Activated naive CD4-positive, alpha-beta T cell treated with anti-CD3 and anti-CD28 coated beads, Interleukin-2, amount 50 U/mL, for 72 hours (primary cell): ENCODE data around the gene FBXO33. TPM values are rescaled to one million over a fixed set of nuclear protein-coding genes. Genes with fewer than 3 reads are reported as not detected.
A peak's percentile ranks its signal among the peaks of the same experiment; 100 is the strongest.

Experiments used
- ATAC-seq, 2 donors: fragments of 150-1000 bp; cut with Tn5 transposase; 2 replicates each; pipeline ENCODE4 v1.10.0; 2021; ENCODE audit warnings: mild to moderate bottlenecking in 2 of 2, moderate library complexity in 2 of 2
- DNase-seq, 2 donors: peaks; one replicate each; pipeline ENCODE4 v3.0.0; 2021 to 2022; ENCODE audit warnings: low spot score in 2 of 2
- H3K27ac Mint-ChIP-seq, 2 donors: one replicate each; pipeline ENCODE4 v1.8.0; 2022; ENCODE audit warnings: mild to moderate bottlenecking in 2 of 2, mixed read lengths in 2 of 2
- H3K36me3 Mint-ChIP-seq, 2 donors: one replicate each; pipeline ENCODE4 v1.8.0; 2022; ENCODE audit warnings: mixed read lengths in 2 of 2
- H3K9me3 Mint-ChIP-seq, 2 donors: one replicate each; pipeline ENCODE4 v1.8.0; 2022; ENCODE audit warnings: mixed read lengths in 2 of 2
- total RNA-seq, 2 donors: library from RNA; stranded (reverse); gene quantifications; one replicate each; pipeline ENCODE4 v1.2.3, GENCODE V29; 2022

The FBXO33 gene
- total RNA-seq, 2 donors from 2014 or later = 15.6 to 25.9 TPM

DNA sequence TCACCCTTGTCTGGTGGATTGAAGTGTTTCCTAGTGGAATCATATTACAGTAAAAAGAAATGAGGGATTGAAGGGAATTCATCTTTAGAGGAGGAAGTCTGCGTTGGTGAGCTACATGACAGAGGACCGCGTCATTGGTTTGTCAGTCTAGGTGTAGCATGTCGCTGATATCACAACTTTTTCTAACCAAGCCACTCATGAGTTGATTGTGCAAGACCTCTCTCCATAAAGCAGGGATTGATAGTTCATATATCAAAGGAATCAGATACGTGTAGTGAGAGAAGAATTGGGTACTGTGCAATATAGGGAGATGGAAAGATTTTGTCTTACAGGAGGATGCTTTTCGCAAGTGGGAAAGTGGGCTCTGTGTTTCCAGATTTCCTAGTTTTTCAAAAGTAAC lies 3.0 kb upstream of the FBXO33 start:
- Mint-ChIP-seq H3K9me3 (no peaks in the 10 kb centered on the region), H3K27ac (no peak overlapping the region), H3K36me3 (peaks cover 7 to 10% of the 10 kb centered on the region in 2 donors)
- DNase-seq (no peak), ATAC-seq (no peak)

- Mint-ChIP-seq H3K9me3 (no peaks in the 10 kb centered on the region), H3K27ac (no peak overlapping the region)
Measured at GRCh38 chr14:39434401-39434800, 2.2 kb upstream of the FBXO33 start.

GRCh38 chr14:39433452-39433813 lies 1.2 kb upstream of the FBXO33 start:
- DNase-seq (no peak), ATAC-seq (no peak)
- H3K27ac Mint-ChIP-seq = peak overlapping the region; percentile 92 to 98
- peaks cover 7 to 10% of the 10 kb centered on the region in 2 donors for H3K36me3 Mint-ChIP-seq
- no peaks in the 10 kb centered on the region for H3K9me3 Mint-ChIP-seq

More at GRCh38 chr14:39434401-39434800, 2.2 kb upstream of the FBXO33 start:
- no peak for ATAC-seq
- H3K36me3 Mint-ChIP-seq = peaks cover 7 to 10% of the 10 kb centered on the region in 2 donors
- no peak for DNase-seq

DNA sequence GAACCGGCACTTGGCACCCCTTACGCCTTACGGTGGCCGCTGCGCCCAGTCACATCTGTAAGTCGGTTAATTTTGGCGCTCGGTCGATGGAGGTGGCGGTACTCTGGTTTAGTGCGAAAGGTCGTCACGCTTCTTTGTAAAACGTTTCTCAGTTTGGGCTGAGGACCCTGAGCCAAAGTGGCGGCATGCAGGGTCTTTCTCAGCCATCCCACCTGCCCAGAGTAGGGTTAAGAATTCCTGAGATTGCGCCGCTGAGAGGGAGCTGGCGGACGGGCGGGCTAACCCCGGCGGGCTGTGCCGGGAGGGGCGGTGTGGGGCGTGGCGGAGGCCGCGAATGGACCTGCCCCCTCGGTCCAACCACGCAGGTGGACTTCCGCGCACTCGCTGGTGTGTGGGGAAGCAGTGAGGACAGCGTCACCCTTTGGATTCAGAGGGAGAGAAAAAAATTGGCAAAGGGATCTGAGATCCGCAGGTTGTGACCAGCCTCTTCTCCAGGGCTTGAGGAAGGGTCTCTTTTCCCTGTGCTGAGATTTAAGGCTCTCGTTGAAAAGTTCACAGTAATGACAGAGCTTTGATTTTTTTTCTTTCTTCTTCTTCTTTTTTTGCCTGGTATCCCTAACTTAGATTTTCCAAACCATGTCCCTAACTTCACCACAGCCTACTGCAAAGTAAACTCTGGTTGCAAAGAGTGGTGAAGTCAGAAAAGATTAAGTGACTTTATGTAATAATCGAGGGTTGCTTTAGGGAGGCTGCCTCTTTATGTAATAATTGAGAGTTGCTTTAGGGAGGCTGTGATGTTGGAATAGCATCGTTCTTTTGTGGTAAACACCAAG lies 602 bp upstream of the FBXO33 start:
- H3K36me3 Mint-ChIP-seq = peaks cover 7 to 10% of the 10 kb centered on the region in 2 donors
- no peaks in the 10 kb centered on the region for H3K9me3 Mint-ChIP-seq

GRCh38 chr14:39431416-39432178 lies 636 bp downstream of the FBXO33 start:
- peaks cover 7 to 10% of the 10 kb centered on the region in 2 donors for H3K36me3 Mint-ChIP-seq
- DNase-seq (peak; percentile 48 to 73), ATAC-seq (peak; percentile 11 to 21)
- peak overlapping the region; percentile 98 to 100 for H3K27ac Mint-ChIP-seq
- H3K9me3 Mint-ChIP-seq = no peaks in the 10 kb centered on the region

More for the DNA sequence above, 602 bp upstream of the FBXO33 start:
- H3K27ac Mint-ChIP-seq = peak overlapping the region; percentile 92 to 98
- ATAC-seq (peak; percentile 68 to 72), DNase-seq (peak; percentile 76 to 86)

GRCh38 chr14:39430762-39431415 lies 1.3 kb downstream of the FBXO33 start:
- no peak for DNase-seq
- peak overlapping the region; percentile 97 to 98 for H3K27ac Mint-ChIP-seq
- H3K9me3 Mint-ChIP-seq = no peaks in the 10 kb centered on the region
- no peak for ATAC-seq
- H3K36me3 Mint-ChIP-seq = peaks cover 7 to 10% of the 10 kb centered on the region in 2 donors

GRCh38 chr14:39428118-39428517 lies 4.1 kb downstream of the FBXO33 start:
- H3K36me3 Mint-ChIP-seq = peaks cover 7 to 10% of the 10 kb centered on the region in 2 donors
- ATAC-seq (no peak), DNase-seq (no peak)
- no peaks in the 10 kb centered on the region for H3K9me3 Mint-ChIP-seq
- H3K27ac Mint-ChIP-seq = no peak overlapping the region

- ATAC-seq (no peak), DNase-seq (no peak)
- peak overlapping the region; percentile 0 to 2 for H3K27ac Mint-ChIP-seq
- peaks cover 8 to 9% of the 10 kb centered on the region in 2 donors for H3K36me3 Mint-ChIP-seq
- no peaks in the 10 kb centered on the region for H3K9me3 Mint-ChIP-seq
Measured at GRCh38 chr14:39426605-39427004, 5.6 kb downstream of the FBXO33 start.

- ATAC-seq (no peak), DNase-seq (no peak)
- no peaks in the 10 kb centered on the region for H3K9me3 Mint-ChIP-seq
- H3K27ac Mint-ChIP-seq = no peak overlapping the region
- H3K36me3 Mint-ChIP-seq = peaks cover 7 to 9% of the 10 kb centered on the region in 2 donors
Measured at GRCh38 chr14:39425947-39426346, 6.3 kb downstream of the FBXO33 start.

- Mint-ChIP-seq H3K27ac (no peak overlapping the region), H3K36me3 (peaks cover 10 to 19% of the 10 kb centered on the region in 2 donors), H3K9me3 (no peaks in the 10 kb centered on the region)
- DNase-seq = no peak
- no peak for ATAC-seq
Measured at GRCh38 chr14:39423793-39424192, 8.4 kb downstream of the FBXO33 start.

DNA sequence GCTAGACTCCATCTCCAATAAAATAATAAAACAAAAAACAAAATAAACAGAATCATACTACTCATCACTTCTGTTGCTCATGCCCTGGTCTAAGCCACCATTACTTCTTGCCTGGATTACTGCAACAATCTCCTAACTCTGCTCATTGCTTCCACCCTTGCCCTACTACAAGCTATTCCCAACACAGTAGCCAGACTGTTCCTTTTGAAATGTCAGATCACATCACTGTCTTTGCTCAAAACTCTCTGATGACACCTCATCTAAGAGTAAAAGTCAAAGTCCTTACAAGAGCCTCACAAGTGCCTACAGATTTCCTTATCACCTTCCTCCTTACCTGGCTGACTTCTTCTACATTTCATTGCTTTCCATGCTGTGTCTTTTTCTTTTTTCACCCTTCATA lies 10.0 kb downstream of the FBXO33 start:
- Mint-ChIP-seq H3K36me3 (peaks cover 11 to 21% of the 10 kb centered on the region in 2 donors), H3K27ac (no peak overlapping the region), H3K9me3 (peaks cover under 1% of the 10 kb centered on the region in 2 donors)
- DNase-seq (no peak), ATAC-seq (no peak)

DNA sequence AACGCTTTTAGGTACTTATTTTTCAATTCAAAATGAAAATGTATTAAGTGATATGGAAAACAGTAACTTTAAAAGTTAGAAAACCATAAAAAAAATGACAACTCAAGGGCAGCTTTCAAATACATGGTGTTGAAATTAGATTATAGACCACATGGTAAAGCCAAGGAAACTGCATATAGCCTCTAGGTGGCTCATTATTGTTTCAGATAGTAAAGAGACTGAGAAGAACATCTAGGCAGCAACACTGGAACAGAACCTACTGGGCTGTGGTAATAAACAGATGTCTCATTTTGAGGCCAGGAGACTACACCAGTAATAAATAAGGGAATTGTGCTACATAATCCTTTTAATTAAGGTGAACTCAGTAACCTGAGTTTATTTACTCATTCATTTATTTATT lies 13.0 kb downstream of the FBXO33 start:
- Mint-ChIP-seq H3K27ac (no peak overlapping the region), H3K36me3 (peaks cover 31 to 43% of the 10 kb centered on the region in 2 donors), H3K9me3 (peaks cover 20 to 21% of the 10 kb centered on the region in 2 donors)
- no peak for DNase-seq
- no peak for ATAC-seq

DNA sequence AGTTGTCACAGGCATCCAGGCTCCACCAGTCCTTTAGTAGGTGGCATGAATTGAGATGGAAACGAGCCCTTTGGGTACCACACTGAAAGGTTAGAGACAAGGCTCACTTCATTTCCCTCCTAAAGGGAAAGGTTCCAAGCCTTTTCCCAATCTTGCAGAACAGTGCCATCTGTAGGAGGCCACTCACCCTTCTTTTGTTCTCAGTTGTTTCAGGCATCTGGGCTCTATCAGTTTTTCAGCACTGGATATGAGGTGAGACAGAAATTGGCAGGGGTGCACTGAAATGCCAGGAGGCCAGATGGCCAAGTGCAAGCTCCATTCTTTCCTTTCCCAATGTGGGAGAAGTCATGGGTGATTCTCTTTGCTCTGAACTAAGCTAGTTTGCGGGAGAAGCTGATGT lies 15.2 kb downstream of the FBXO33 start:
- no peak for DNase-seq
- ATAC-seq = no peak
- peaks cover 28 to 34% of the 10 kb centered on the region in 2 donors for H3K9me3 Mint-ChIP-seq
- no peak overlapping the region for H3K27ac Mint-ChIP-seq
- H3K36me3 Mint-ChIP-seq = peaks cover 48 to 64% of the 10 kb centered on the region in 2 donors

GRCh38 chr14:39416072-39416471 lies 16.2 kb downstream of the FBXO33 start:
- H3K9me3 Mint-ChIP-seq = peaks cover 28 to 34% of the 10 kb centered on the region in 2 donors
- ATAC-seq (no peak), DNase-seq (no peak)
- H3K36me3 Mint-ChIP-seq = peaks cover 47 to 64% of the 10 kb centered on the region in 2 donors
- H3K27ac Mint-ChIP-seq = no peak overlapping the region

GRCh38 chr14:39406560-39406959 lies 25.7 kb downstream of the FBXO33 start:
- H3K9me3 Mint-ChIP-seq = peaks cover 8 to 17% of the 10 kb centered on the region in 2 donors
- ATAC-seq (no peak), DNase-seq (no peak)
- no peak overlapping the region for H3K27ac Mint-ChIP-seq
- peaks cover 4 to 28% of the 10 kb centered on the region in 2 donors for H3K36me3 Mint-ChIP-seq

DNA sequence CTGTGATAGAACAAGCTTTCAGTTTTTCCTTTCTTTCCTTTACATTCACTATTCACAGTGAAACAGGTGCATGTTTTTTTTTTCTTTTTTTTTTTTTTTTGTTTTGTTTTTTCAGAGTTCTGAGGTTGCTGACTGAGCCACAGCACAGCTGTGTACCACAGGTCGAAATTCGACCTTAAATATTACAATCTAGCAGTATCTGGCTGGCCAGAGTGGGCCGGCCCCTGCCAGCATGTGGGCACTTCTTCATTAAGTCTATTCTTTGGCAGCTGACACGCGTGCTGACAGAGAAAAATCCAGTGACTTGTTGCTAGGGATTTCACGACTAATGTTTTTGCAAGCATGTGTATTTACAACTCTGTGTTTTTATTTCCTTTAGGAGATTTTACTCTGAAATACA lies 33.9 kb downstream of the FBXO33 start:
- no peak for DNase-seq
- Mint-ChIP-seq H3K9me3 (no peaks in the 10 kb centered on the region), H3K27ac (no peak overlapping the region), H3K36me3 (peaks cover 0 to 10% of the 10 kb centered on the region in 2 donors)
- ATAC-seq = no peak

GRCh38 chr14:39396448-39396847 lies 35.8 kb downstream of the FBXO33 start:
- no peaks in the 10 kb centered on the region for H3K9me3 Mint-ChIP-seq
- peaks cover 0 to 10% of the 10 kb centered on the region in 2 donors for H3K36me3 Mint-ChIP-seq
- H3K27ac Mint-ChIP-seq = no peak overlapping the region
- peak; percentile 53 for ATAC-seq
- no peak for DNase-seq
